HPDE6-E6E7 (cell line): Measurements from ENCODE around the gene UNKL.

Experiments
- DNase-seq: peaks from one replicate; pipeline ENCODE4 v3.0.0; 2011; ENCODE audit warnings: missing footprints; ENCODE audit errors: extremely low spot score

UNKL gene

DNA sequence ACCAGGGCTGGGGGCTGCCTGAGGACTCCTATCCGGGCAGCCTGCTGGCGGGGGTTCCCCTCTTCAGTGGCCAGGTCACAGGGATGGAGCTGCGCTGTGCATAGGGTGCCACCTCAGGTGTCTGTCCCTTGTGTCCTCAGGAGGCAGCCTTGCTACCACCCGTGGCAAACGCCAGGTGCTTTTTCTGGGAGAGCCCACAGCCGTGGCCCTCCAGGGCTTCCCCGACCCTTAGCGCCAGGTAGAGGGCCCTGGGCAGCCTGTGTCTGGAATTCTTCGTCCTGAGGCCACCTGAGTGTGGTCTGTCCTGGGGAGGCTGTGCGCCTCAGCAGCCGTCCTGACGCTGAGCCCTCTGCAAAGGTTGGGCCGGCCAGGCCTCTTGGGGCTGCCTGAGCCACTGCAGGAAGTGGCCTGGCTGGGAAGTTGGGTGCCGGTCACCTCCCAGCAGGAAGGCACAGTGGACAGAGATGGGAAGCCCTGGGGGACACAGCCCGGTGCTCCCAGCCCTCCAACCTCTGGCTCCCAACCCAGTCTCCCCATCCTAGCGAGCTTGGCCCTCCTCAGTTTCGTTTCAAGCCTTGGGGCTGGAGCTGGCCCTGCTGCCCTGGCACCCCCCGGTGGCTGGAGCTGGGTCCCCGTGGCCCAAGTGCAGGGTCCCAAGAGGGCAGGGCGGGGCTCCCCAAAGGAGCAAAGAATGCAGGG lies 88.7 kb downstream of the UNKL start:
- no peak for DNase-seq

DNA sequence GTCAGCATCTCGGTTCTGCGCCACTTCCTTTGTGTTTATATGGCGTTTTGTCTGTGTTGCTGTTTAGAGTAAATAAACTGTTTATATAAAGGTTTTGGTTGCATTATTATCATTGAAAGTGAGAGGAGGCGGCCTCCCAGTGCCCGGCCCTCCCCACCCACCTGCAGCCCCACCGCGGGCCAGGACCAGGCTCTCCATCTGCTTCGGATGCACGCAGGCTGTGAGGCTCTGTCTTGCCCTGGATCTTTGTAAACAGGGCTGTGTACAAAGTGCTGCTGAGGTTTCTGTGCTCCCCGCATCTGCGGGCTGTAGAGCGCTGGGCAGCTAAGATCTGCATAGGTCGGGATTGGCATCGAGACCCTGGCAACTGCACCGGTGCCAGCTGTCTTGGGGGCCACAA lies 89.2 kb downstream of the UNKL start:
- no peak for DNase-seq

- no peak for DNase-seq
Observed at GRCh38 chr16:1324286-1324826, 90.1 kb downstream of the UNKL start.

DNA sequence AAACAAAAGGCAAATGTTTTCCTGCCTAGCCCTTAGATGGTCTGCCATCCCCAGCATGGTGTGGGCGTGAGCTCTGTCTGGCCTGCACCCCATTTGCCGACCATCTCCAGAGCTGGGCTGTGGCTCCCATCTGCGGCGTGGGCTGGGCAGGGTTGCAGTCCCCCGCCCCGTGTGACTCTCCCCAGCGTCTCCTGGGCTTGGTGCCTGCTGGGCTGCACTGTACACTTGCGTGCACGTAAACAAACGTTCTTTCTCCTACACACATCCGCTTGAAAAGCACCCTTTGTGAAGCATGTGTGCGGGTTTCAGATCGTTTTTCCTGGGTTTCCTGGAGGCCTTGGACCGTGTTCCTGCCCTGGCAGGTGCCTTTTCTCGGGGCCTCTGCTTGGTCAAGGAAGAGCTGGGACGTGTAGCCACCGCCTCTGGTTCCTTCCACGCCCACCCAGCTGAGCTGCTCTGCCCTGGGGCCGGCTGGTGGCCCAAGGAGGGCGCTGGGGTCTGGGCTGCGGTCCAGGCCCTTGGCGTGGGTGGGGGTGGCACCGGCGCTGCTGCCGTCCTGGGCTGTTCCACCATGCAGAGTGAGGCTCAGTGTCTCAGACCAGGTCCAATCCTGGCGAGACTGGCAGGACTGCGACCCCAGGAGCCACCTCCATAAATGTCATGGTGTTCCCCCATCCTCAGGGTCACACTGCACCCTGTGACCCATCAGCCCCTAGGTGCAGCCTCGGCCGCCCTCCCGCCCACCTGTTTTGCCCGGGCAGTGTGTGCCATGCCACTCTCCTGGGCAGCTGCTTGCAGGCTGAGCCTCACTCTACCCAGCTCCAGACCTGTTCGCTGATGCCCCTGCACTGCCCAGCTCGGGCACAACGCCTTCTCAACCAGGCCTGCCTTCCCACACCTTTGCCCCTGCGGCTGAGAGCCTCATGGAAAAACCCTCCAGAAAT lies 90.9 kb downstream of the UNKL start:
- no peak for DNase-seq

GRCh38 chr16:1322407-1322806 lies 92.1 kb downstream of the UNKL start:
- no peak for DNase-seq

GRCh38 chr16:1320658-1321240 lies 93.8 kb downstream of the UNKL start:
- DNase-seq: no peak

DNA sequence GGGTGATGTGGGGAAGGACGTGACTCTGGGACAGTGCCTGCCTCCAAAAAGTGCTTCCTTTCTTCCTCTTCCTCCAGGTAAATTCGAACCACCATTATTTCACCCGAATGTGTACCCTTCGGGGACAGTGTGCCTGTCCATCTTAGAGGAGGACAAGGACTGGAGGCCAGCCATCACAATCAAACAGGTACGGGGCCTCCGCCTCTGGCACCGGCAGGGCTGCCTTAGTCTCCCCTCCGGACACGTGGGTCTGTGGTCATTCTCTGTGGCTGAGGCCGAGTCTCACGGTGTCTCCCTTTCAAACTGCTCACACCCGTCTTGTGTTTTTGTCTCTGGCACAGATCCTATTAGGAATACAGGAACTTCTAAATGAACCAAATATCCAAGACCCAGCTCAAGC lies 94.4 kb downstream of the UNKL start:
- no peak for DNase-seq

- no peak for DNase-seq
Observed at GRCh38 chr16:1319041-1319440, 95.5 kb downstream of the UNKL start.

- DNase-seq: no peak
Observed at GRCh38 chr16:1318268-1318545, 96.3 kb downstream of the UNKL start.

DNA sequence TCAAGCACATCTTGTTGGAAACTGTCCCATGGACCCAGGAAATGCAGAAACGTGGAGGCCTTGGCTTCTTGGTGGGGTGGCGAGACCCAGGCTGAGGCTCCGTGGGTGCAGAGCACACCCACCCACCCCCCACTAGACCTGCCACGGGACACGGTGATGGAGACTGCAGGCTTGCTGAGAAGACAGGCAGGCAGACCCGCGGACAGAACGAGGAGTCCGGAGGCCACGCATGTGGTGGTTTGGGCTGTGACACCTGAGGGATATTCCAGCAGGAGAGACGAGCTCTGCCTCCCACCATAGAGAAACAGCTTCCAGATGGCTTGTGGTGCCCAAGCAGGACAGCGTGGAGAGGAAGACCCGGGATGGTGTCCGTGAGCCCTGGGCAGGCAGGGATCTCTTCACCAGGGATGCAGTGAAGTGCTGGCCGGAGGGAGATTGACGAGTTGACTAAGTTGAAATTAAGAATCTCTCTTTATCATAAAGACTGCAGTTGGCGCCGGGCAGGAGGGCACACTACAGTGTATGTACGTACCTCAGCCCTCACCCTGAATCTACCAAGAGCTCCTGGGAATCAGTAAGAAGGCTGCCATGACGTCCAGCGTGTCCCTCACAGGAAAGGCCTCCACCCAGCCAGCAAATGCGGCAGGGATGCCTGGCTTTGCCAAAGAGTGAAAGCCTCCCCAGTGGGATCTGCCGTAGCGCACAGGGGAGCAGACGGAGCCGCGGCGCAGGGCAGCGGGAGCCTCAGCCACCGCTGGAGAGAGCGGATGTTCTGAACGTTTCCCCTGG lies 96.8 kb downstream of the UNKL start:
- no peak for DNase-seq

GRCh38 chr16:1316033-1316405 lies 98.5 kb downstream of the UNKL start:
- DNase-seq: no peak

- DNase-seq: no peak
Observed at GRCh38 chr16:1315081-1316032, 99.1 kb downstream of the UNKL start.

DNA sequence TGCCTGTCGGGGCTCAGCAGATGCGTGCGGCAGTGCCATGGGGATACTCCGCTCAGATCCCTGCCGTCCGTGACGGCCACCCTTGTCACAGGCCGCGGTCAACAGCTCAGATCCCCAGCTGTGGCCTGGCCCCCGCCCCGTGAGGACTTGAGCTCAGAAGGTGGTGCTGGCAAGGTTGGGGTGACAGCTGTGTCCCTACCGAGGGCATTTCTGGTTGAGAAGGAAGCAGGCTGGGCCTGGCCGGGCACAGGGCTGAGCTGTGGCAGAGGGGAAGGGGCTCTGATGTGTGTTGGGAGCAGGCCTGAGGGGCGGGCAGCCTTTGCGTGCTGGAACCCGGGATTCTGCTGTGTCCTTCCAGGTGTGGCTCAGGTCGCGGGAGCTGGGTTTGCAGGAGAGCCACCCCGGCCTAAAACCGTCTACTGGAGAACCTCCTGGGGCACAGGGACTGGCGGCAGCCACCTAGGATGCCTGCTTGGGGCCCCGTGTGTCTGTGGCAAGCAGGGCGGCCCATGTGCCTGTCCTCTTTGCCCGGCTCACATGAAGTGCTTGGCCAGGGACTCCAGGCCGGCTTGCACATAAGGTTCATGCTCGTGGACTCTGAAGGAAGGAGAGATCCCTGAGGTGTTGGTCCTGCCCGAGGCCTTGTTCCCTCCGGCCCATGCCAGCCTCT lies 100.0 kb downstream of the UNKL start:
- no peak for DNase-seq

- no peak for DNase-seq
Observed at GRCh38 chr16:1313721-1314369, 100.7 kb downstream of the UNKL start.
